Measurements from ENCODE around the gene SLC27A3.
"Not testable (repeated sequence)": the region's sequence is repeated elsewhere in the genome, so short reads cannot be mapped to it uniquely, and the experiment has no call there.

SLC27A3 gene

DNA sequence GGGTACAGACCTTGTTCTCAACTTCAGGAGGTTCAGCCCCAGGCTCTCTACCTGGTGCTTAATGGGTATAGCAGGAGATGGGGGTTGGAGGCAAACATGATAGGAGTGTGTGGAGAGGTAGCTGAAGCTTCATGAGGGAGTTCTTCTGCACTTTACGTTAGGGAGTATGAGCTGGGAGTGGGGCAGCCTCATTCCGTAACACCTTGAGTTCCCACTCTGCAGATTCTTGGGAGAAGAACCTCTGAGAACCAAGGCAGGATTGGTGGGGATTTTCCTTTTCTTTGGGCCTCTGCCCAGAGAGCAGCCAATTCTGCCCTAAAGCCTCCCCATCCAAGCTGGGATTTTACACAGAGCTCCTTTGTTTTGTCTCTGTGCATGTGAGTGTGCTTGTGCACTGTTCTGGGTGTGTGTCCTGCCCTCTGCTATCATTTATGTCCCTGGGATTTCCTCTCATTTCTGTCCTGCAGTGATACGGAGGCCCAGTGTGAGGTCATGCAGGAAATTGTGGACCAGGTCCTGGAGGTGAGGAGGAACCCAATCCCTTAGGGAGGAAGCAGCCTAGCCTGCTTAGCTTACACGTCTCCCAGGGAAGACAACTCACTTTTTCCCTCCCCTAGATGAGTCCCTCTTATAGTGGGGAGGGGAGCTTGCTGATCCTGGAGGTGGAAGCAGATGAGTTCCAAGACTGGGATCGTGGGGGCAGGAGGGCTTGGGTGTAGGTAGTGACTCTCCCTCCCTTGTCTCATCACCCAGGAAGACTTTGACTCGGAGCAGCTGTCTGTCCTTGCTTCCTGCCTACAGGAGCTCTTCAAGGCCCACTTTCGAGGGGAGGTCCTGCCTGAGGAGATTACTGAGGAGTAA lies 11.6 kb upstream of the SLC27A3 start:
- no peak for DNase-seq (ENCODE audit: low read depth)

- no peak for DNase-seq (ENCODE audit: low read depth)
These were observed 10.9 kb upstream of the SLC27A3 start for GRCh38 chr1:153764310-153764709.

- DNase-seq (ENCODE audit: low read depth), result not testable (repeated sequence)
These were observed 8.5 kb upstream of the SLC27A3 start for GRCh38 chr1:153766663-153767062.

DNA sequence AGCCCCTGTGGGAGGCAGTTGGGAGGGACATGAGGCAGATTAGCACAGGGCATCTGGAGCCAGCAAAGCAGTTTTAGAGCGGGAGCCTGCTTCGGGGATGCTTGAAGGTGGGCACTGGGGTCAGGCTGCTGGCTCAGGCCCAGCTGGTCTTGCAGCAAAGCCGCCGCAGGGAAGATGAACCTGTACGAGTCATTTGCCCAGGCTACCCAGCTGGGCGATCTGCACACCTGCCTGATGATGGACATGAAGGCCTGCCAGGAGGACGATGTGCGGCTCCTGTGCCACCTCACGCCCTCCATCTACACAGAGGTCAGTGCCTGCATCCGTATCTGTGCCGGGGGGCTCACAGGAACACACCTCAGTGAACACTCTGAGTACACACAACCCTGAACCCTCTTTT lies 7.7 kb upstream of the SLC27A3 start:
- no peak for DNase-seq (ENCODE audit: low read depth)

- no peak for DNase-seq (ENCODE audit: low read depth)
These were observed 6.7 kb upstream of the SLC27A3 start for GRCh38 chr1:153768316-153769181.

- DNase-seq (ENCODE audit: low read depth), result no peak
These were observed 6.0 kb upstream of the SLC27A3 start for GRCh38 chr1:153769221-153769620.

- DNase-seq (ENCODE audit: low read depth), result no peak
These were observed 4.4 kb upstream of the SLC27A3 start for GRCh38 chr1:153770797-153771196.

DNA sequence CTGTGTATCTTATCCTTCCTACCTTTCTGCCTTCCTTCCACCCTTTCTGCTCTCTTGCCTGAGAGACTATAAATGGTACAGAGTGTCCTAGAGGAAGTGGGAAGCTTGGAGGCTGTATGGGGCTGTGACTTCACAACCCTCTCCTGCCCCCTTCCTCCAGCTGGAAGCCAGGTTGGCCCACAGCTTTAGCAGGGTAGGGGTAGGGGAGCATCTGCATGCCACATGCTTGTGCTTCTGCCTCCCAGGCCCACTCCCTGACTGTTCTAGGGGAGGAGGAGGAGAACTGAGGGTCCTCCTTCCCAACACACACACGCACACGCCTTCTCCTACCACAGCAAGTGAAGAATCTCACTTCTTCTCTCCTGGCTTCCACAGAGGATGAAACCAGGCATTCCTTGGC lies 3.9 kb upstream of the SLC27A3 start:
- no peak for DNase-seq (ENCODE audit: low read depth)

DNA sequence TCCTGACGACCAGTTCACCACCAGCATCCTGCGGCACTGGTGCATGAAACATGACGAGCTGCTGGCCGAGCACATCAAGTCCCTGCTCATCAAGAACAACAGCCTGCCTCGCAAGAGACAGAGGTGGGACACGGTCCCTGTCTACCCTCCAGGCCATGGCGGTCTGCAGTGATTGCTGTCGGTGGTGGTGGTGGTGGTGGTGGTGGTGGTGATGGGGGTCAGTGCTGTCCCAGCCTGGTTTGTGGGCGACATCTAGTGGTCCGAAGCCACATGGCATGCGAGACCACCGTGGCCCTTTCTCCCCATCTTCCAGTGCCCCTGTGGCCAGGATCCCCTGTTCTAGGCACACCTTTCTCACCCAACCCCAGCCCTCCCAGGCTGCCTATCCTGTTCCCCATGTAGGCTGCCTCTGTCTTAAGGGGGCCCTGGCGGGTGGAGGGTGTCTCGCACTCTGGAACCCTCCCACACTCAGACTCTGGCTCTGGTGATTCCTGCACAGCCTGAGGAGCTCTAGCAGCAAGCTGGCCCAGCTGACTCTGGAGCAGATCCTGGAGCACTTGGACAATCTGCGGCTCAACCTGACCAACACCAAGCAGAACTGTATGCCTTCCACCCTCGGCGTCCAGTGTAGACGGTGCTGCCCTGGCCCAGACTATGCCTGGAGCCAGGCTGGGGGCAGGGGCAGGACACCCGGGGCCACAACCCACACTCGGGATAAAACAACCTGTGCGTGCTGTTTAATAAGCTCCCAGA lies 3.2 kb upstream of the SLC27A3 start:
- no peak for DNase-seq (ENCODE audit: low read depth)

DNA sequence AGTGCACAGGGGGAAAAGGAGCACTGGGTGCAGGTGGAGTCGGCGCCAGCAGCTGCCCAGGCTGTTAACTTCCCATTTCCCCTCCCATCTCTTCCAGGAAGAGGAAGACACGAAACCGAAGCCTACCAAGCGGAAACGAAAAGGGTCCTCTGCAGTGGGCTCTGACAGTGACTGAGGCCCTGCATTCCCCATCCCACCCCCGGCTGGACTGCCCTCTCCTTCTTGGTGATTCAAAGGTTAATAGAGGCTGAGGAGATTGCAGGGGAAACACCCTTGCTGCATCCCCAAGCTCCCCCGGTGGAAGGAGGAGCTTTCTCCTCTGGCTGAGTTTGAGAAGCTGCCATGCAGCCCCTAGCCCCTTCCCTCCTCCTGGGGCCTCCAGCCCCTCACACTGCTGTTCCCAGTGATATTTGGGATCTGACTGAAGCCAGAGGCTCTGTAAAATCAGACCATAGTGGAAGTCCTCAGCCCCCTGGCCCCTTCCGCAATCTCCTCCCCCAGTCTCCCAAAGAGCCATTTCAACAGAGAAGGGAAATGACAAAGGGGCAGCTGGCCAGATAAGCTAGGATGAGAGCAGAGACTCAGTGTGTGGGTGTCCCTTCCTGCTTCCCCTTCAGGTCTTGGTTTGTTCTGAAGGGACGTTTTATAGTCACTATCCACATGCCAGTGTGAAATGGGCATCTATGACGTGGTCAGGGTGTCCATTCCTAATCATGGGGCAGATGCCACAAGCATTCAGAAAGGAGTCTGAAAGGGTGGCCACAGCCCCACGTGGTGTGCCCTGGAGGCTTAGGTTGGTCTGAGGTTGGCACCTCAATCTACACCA lies 1.9 kb upstream of the SLC27A3 start:
- no peak for DNase-seq (ENCODE audit: low read depth)

- no peak for DNase-seq (ENCODE audit: low read depth)
These were observed 1.1 kb upstream of the SLC27A3 start for GRCh38 chr1:153774026-153774595.

DNA sequence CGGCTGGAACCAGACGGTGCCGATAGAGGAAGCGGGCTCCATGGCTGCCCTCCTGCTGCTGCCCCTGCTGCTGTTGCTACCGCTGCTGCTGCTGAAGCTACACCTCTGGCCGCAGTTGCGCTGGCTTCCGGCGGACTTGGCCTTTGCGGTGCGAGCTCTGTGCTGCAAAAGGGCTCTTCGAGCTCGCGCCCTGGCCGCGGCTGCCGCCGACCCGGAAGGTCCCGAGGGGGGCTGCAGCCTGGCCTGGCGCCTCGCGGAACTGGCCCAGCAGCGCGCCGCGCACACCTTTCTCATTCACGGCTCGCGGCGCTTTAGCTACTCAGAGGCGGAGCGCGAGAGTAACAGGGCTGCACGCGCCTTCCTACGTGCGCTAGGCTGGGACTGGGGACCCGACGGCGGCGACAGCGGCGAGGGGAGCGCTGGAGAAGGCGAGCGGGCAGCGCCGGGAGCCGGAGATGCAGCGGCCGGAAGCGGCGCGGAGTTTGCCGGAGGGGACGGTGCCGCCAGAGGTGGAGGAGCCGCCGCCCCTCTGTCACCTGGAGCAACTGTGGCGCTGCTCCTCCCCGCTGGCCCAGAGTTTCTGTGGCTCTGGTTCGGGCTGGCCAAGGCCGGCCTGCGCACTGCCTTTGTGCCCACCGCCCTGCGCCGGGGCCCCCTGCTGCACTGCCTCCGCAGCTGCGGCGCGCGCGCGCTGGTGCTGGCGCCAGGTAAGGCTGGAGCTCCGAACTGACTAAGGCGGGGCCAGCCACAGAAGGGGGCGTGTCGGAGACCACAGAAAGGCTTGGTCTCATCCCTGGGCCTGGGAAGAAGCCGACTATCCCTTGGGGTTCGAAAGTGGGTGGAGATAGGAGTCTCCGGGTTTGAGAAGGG lies 486 bp downstream of the SLC27A3 start:
- DNase-seq (ENCODE audit: low read depth), result peak; percentile 57

DNA sequence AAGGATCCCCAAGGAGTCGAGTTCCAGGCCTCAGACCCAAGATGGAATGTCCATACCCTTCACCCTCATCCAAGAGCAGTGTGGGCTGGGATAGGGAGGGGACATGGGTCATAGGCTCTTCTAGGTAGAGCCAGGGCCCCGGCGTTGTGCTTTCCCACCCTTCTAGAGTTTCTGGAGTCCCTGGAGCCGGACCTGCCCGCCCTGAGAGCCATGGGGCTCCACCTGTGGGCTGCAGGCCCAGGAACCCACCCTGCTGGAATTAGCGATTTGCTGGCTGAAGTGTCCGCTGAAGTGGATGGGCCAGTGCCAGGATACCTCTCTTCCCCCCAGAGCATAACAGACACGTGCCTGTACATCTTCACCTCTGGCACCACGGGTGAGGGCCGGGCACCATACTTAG lies 1.1 kb downstream of the SLC27A3 start:
- DNase-seq (ENCODE audit: low read depth), result no peak

GRCh38 chr1:153776845-153777370 lies 1.7 kb downstream of the SLC27A3 start:
- DNase-seq (ENCODE audit: low read depth), result no peak

DNA sequence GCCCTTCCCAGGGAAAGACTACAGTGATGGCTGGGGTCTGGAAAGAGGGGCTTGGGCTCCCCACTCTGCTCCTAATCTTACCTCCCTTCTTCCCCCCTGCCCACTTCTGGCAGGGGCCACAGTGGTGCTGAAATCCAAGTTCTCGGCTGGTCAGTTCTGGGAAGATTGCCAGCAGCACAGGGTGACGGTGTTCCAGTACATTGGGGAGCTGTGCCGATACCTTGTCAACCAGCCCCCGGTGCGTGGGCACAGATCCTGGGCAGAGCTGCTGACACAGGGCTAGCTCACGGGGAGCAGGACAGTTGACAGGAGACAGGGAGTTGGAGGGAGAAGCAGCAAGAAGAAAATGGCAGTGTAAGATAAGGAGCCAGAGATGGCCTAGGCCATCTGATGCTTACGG lies 2.4 kb downstream of the SLC27A3 start:
- no peak for DNase-seq (ENCODE audit: low read depth)

DNA sequence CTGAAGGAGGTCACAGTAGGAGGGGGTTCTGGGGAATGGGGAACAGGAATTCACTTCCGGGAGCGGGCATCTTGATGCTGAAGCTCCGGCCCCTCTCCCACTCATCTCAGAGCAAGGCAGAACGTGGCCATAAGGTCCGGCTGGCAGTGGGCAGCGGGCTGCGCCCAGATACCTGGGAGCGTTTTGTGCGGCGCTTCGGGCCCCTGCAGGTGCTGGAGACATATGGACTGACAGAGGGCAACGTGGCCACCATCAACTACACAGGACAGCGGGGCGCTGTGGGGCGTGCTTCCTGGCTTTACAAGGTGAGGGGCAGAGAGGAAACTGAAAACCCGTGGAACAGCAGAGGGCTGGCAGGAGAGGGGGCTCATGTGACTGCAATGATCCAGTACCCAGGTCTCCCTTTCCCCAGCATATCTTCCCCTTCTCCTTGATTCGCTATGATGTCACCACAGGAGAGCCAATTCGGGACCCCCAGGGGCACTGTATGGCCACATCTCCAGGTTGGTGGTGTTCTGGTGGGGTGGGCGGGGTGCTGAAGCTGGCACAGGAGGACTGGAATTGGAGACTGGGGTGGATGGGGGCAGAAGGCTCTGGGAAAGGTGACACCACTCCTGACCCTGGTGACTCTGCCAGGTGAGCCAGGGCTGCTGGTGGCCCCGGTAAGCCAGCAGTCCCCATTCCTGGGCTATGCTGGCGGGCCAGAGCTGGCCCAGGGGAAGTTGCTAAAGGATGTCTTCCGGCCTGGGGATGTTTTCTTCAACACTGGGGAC lies 3.0 kb downstream of the SLC27A3 start:
- no peak for DNase-seq (ENCODE audit: low read depth)

DNA sequence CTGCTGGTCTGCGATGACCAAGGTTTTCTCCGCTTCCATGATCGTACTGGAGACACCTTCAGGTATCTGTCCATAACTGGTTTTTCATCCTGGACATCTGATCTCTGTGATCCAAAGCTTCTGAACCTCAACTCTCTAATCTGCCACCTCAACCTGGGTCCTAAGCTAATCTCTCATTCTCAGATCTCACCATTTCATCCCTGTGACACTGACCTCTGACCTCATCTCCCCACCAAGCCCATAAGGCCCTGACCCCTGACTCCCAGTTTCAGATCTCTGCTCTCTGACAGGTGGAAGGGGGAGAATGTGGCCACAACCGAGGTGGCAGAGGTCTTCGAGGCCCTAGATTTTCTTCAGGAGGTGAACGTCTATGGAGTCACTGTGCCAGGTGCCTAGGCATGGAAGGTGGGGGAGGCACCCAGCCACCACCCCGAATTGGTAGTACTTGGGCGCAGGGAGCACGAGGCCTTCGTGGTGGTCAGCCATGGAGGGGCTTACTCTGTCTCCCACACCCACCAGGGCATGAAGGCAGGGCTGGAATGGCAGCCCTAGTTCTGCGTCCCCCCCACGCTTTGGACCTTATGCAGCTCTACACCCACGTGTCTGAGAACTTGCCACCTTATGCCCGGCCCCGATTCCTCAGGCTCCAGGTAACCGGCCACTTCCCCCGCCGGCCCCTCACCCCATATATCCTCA lies 3.8 kb downstream of the SLC27A3 start:
- no peak for DNase-seq (ENCODE audit: low read depth)

DNA sequence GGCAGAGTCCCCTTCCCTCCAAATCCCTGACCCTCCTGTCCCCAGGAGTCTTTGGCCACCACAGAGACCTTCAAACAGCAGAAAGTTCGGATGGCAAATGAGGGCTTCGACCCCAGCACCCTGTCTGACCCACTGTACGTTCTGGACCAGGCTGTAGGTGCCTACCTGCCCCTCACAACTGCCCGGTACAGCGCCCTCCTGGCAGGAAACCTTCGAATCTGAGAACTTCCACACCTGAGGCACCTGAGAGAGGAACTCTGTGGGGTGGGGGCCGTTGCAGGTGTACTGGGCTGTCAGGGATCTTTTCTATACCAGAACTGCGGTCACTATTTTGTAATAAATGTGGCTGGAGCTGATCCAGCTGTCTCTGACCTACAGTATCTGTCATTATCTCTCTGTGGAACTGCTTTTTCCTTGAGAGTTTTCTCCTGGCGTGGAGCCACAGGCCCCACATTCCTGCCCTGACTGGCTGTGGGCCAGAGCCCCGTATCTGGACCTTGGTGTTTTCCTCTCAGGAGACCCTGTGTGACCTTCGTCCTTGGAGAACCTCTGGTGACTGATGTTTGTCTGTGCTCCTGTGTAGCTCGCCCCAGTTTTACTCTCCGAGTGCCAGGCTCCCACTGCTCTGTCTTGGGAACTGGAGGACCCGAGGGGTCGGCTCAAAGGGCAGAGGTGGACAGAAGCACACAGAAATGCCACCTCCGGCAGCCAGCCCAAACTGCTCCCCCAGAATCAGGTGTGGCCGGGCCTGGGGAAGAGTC lies 4.8 kb downstream of the SLC27A3 start:
- no peak for DNase-seq (ENCODE audit: low read depth)
